ENCODE results near the gene AMIGO2.

GRCh38 chr12:47107926-47108325, 28.2 kb upstream of the AMIGO2 start:
- no peak for TF ChIP-seq CTCF (IDR thresholded peaks at IDR 0.05)
- no peak for TF ChIP-seq USF2 (CRISPR knock-in tag; IDR thresholded peaks at IDR 0.05)
- no peak for TF ChIP-seq MAX (CRISPR knock-in tag; IDR thresholded peaks at IDR 0.05)
- TF ChIP-seq ZNF138 (CRISPR knock-in tag; conservative IDR thresholded peaks at IDR 0.05), result no peak
- no peak for TF ChIP-seq E2F5 (CRISPR knock-in tag; IDR thresholded peaks at IDR 0.05)
- TF ChIP-seq JUN (CRISPR knock-in tag; IDR thresholded peaks at IDR 0.05), result no peak
